ENCODE measurements around the gene NT5E. TPM values are rescaled to one million over a fixed set of nuclear protein-coding genes. Genes with fewer than 3 reads are reported as not detected.

The NT5E gene
- total RNA-seq, 1 donor from 2014 or later = 4.3 TPM

- no peak for DNase-seq
- intact Hi-C loops (cut with micrococcal nuclease) = no loop called here
- no peaks in the 10 kb centered on the region for H3K27me3 ChIP-seq (ENCODE audit: low read depth)
- H3K36me3 ChIP-seq = no peaks in the 10 kb centered on the region
- H3K4me1 ChIP-seq = no peaks in the 10 kb centered on the region
- H3K9me3 ChIP-seq (replicated peaks) = peaks cover 28% of the 10 kb centered on the region
- TF ChIP-seq, protein P1, sequence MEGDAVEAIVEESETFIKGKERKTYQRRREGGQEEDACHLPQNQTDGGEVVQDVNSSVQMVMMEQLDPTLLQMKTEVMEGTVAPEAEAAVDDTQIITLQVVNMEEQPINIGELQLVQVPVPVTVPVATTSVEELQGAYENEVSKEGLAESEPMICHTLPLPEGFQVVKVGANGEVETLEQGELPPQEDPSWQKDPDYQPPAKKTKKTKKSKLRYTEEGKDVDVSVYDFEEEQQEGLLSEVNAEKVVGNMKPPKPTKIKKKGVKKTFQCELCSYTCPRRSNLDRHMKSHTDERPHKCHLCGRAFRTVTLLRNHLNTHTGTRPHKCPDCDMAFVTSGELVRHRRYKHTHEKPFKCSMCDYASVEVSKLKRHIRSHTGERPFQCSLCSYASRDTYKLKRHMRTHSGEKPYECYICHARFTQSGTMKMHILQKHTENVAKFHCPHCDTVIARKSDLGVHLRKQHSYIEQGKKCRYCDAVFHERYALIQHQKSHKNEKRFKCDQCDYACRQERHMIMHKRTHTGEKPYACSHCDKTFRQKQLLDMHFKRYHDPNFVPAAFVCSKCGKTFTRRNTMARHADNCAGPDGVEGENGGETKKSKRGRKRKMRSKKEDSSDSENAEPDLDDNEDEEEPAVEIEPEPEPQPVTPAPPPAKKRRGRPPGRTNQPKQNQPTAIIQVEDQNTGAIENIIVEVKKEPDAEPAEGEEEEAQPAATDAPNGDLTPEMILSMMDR (IDR thresholded peaks at IDR 0.05; ENCODE audit: borderline replicate concordance) = no peak
- H3K27ac ChIP-seq (replicated peaks) = no peak overlapping the region
- no peak overlapping the region for H3K4me3 ChIP-seq
Observed at GRCh38 chr6:85421972-85422371, 27.9 kb upstream of the NT5E start.

GRCh38 chr6:85422996-85423395 lies 26.9 kb upstream of the NT5E start:
- H3K27me3 ChIP-seq (ENCODE audit: low read depth) = no peaks in the 10 kb centered on the region
- TF ChIP-seq, protein P1 (IDR thresholded peaks at IDR 0.05; ENCODE audit: borderline replicate concordance) = no peak
- H3K4me3 ChIP-seq = no peak overlapping the region
- H3K27ac ChIP-seq (replicated peaks) = no peak overlapping the region
- H3K36me3 ChIP-seq = no peaks in the 10 kb centered on the region
- intact Hi-C loops (cut with micrococcal nuclease) = no loop called here
- H3K4me1 ChIP-seq = no peaks in the 10 kb centered on the region
- DNase-seq = no peak
- H3K9me3 ChIP-seq (replicated peaks) = peaks cover 30% of the 10 kb centered on the region

DNA sequence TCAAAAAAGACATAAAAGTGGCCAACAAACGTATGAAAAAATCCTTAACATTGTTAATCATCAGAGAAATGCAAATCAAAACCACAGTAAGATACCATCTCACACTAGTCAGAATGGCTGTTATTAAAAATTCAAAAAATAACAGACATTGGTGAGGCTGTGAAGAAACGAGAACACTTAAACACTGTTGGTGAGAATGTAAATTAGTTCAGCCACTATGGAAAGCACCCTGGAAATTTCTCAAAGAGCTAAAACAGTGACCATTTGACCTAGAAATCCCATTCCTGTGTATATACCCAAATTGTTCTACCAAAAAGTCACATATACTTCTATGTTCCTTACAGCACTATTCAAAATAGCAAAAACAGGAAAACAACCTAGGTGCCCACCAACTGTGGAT lies 24.9 kb upstream of the NT5E start:
- peaks cover 30% of the 10 kb centered on the region for H3K9me3 ChIP-seq (replicated peaks)
- no peak overlapping the region for H3K4me3 ChIP-seq
- no peaks in the 10 kb centered on the region for H3K36me3 ChIP-seq
- H3K27ac ChIP-seq (replicated peaks) = no peak overlapping the region
- DNase-seq = no peak
- H3K4me1 ChIP-seq = no peaks in the 10 kb centered on the region
- intact Hi-C loops (cut with micrococcal nuclease) = no loop called here
- TF ChIP-seq, protein P1 (IDR thresholded peaks at IDR 0.05; ENCODE audit: borderline replicate concordance) = no peak
- no peaks in the 10 kb centered on the region for H3K27me3 ChIP-seq (ENCODE audit: low read depth)

DNA sequence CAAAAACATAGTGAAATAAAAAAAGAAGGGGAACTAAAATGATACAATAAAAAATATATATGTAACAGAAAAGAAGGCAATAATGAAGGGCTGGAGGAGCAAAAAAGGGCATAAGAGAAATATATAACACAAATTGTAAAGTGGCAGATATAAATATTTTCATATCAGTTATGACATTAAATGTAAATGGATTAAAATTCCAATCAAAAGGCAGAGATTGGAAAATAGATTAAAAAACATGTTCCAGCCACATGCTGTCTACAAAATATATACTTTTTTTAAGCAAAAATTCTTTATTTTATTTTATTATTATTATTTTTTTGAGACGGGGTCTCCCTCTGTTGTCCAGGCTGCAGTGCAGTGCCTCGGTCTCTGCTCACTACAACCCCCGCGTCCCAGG lies 23.9 kb upstream of the NT5E start:
- Histone ChIP-seq H3K4me1 (no peaks in the 10 kb centered on the region), H3K9me3 (replicated peaks) (peaks cover 30% of the 10 kb centered on the region), H3K36me3 (no peaks in the 10 kb centered on the region), H3K4me3 (no peak overlapping the region), H3K27ac (replicated peaks) (no peak overlapping the region), H3K27me3 (ENCODE audit: low read depth) (no peaks in the 10 kb centered on the region)
- no peak for DNase-seq
- TF ChIP-seq, protein P1 (IDR thresholded peaks at IDR 0.05; ENCODE audit: borderline replicate concordance) = no peak
- intact Hi-C loops (cut with micrococcal nuclease) = no loop called here

GRCh38 chr6:85428486-85428885 lies 21.4 kb upstream of the NT5E start:
- Histone ChIP-seq H3K4me3 (no peak overlapping the region), H3K9me3 (replicated peaks) (peaks cover 36% of the 10 kb centered on the region), H3K36me3 (no peaks in the 10 kb centered on the region), H3K4me1 (no peaks in the 10 kb centered on the region), H3K27ac (replicated peaks) (no peak overlapping the region), H3K27me3 (ENCODE audit: low read depth) (no peaks in the 10 kb centered on the region)
- TF ChIP-seq, protein P1 (IDR thresholded peaks at IDR 0.05; ENCODE audit: borderline replicate concordance) = no peak
- intact Hi-C loops (cut with micrococcal nuclease) = no loop called here
- no peak for DNase-seq

DNA sequence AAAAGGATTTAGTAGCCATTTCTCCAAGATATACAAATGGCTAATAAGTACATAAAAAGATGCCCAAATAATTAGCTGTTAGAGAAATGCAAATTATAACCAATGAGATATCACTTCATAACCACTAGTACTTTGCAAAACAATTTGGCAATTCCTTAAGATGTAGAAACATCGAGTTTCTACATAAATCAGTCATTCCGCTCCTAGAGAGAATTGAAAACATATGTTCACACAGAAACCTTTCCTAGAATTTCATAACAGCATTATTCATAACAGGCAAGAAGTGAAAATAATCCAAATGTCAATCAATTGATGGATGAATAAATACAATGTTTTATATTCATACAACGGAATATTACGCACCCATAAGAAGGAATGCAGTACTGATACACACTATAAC lies 20.5 kb upstream of the NT5E start:
- DNase-seq = no peak
- intact Hi-C loops (cut with micrococcal nuclease) = no loop called here

More for the DNA sequence above, 20.5 kb upstream of the NT5E start:
- Histone ChIP-seq H3K27me3 (ENCODE audit: low read depth) (no peaks in the 10 kb centered on the region), H3K4me3 (no peak overlapping the region), H3K27ac (replicated peaks) (no peak overlapping the region), H3K4me1 (no peaks in the 10 kb centered on the region), H3K36me3 (no peaks in the 10 kb centered on the region), H3K9me3 (replicated peaks) (peaks cover 42% of the 10 kb centered on the region)
- TF ChIP-seq, protein P1 (IDR thresholded peaks at IDR 0.05; ENCODE audit: borderline replicate concordance) = no peak
